HG02981 (cell line): ENCODE measurements around the gene COX5B.
"Not testable (repeated sequence)": the region's sequence is repeated elsewhere in the genome, so short reads cannot be mapped to it uniquely, and the experiment has no call there.

Experiments used
- ATAC-seq: cut with Tn5 transposase; IDR thresholded peaks from one replicate; pipeline ENCODE4 v1.9.1; 2021; ENCODE audit warnings: mild to moderate bottlenecking, moderate library complexity; ENCODE audit not compliant: unreplicated experiment

COX5B gene

DNA sequence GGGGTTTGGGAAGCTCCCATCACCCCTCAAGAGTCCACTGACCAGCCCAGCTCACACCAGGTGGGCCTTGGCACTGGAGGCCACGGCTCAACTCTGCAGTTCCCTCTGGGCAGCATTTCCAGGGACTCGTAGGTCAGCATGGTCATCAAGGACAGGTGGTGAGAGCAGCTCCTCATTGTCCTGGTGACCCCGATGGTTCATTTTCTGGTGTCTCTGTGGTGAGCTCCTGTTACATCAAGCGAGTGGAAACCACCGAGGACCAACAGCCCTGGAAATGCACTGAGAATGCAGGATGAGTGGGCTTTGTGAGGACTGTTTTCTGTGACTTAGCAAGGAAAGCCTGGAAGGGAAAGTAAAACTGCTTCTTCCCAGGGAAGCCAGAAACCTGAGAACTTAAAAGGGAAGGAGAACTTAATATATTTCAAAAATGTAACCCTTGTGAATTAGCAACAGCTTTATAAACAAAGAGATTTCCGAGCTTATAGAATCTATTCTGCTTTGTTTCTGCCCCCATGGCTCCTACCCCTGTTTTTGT is 26.8 kb downstream of the COX5B start:
- ATAC-seq: not testable (repeated sequence)

DNA sequence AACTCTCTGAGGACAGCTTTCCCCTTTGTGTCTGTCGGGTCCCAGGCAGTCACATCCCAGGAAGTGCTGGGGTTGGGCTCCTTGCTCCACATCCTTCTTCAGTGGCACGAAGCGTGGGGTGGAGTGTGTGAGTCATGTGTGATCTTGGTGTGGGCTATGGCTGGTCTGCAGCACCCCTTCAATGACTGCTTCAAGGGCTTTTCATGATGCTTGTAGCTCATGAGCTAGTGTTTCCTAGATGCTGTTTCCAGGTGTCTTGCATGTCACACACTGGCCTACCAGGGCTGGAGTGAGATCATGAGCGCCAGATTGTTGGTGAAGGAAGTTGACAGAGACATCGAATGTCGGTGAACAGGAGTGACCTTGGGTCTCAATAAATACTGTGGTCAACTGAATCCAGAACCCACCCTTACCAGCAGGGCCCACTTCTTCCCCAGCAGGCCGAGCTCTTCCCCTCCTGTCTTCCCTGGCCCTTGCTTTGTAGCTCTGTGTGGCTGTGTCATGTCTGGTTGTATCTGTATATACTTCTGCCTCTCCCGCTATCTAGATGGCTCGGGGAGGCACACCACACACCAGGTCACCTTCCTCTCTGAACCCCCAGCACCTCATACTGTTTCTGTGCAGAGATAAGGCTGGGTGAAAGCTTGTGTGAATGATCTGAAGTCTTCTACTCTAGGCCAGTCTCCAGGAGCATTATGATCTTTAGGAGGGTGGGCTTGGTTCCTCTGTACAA is 27.5 kb downstream of the COX5B start:
- ATAC-seq: no peak

GRCh38 chr2:97673915-97674283 is 28.0 kb downstream of the COX5B start:
- ATAC-seq: no peak

GRCh38 chr2:97675430-97676113 is 29.7 kb downstream of the COX5B start:
- no peak for ATAC-seq

GRCh38 chr2:97676620-97677019 is 30.8 kb downstream of the COX5B start:
- no peak for ATAC-seq

DNA sequence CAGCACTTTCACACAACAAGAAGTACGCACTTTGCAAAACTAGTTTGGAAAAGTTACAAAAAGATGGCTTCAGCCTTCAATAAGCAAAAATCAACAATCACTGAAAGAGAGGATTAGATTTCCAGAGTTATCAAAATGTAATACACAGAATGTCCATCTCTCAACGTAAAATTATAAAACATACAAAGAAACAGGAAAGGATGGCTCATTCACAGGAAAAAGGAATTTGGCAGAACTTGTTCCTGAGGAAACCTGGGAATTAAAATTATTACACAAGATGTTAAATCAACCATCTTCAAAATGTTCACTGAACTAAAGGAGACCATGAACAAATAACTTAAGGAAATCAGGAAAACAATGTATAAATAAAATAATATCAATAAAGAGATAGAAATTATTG is 31.6 kb downstream of the COX5B start:
- no peak for ATAC-seq

GRCh38 chr2:97678298-97678697 is 32.4 kb downstream of the COX5B start:
- no peak for ATAC-seq

GRCh38 chr2:97687235-97687634 is 41.4 kb downstream of the COX5B start:
- not testable (repeated sequence) for ATAC-seq

- ATAC-seq: no peak
Observed at GRCh38 chr2:97688062-97688827, 42.4 kb downstream of the COX5B start.

DNA sequence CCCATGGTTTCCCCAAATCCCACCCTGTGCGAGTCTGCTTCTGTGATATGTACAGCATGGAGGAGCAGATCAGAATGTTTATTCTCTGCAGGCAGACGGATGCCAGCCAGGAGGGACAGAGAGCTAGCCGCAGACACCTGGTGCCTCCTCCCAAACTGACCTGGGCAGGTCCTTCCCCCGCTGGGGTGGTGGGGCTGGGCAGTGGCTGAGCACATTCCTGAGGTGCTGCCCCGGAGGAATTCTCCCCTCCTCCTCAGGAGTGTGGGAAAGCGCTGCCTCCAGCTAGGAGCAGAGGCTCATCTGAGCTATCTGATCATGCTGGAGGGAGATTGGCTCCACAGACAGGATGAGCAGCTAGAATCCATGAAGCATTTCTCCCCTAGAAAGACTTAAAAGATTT is 45.3 kb downstream of the COX5B start:
- ATAC-seq: no peak

GRCh38 chr2:97693476-97693875 is 47.6 kb downstream of the COX5B start:
- no peak for ATAC-seq

GRCh38 chr2:97695744-97696143 is 49.9 kb downstream of the COX5B start:
- ATAC-seq: no peak

DNA sequence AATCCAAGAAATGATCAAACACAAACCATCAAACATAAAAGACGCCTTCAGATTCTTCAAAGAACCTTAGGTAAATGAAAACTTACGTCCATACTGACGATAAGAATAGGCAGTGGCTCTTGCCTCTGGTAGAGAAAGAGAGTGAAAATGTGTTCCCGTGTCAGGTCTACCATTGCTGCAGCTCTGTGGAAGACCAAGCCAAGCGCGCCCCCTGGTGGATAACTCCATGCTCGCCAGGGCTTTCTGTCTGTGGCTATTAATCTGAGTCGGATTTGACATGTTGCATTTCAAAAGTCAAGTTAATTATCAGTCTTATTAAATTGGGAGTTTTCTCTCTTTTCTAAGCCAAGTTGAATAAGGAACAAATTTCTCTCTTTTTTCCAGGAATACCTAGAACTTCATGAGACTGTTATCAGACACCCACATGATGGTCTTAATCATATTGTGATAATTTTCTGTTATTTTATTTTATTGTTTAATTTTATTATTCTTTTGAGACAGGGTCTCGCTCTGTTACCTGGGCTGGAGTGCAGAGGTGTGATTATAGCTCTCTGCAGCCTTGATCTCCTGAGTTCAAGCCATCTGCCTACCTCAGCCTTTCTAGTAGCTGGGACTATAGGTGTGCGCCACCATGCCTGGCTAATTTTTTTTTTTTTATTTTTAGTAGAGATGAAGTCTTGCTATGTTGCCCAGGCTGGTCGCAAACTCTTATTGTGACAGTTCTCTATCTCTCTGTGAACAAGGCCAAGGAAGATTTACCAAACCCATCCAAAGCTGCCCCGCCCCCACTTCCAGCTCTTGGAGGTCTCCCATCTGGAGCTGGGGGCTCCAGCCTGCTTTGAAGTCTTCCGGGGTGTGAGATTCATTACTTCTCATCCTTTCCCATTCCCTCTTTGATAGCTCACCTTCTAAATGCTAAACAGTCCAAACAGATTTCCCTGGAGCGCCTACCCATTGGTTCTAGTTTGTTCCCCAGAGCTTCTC is 51.7 kb downstream of the COX5B start:
- no peak for ATAC-seq
